ENCODE measurements around the gene RBFOX2.

Gene RBFOX2

GRCh38 chr22:36022162-36022561 lies 6.5 kb downstream of the RBFOX2 start:
- no peak for TF ChIP-seq EP300 (IDR thresholded peaks at IDR 0.05; ENCODE audit: borderline replicate concordance)
- no peak for TF ChIP-seq ZBTB7A (IDR thresholded peaks at IDR 0.05; ENCODE audit: low read depth)
- no peak for TF ChIP-seq CREB1 (IDR thresholded peaks at IDR 0.05; ENCODE audit: low read depth)
- no peak for TF ChIP-seq EGR1 (IDR thresholded peaks at IDR 0.05)
- no peak for TF ChIP-seq REST (IDR thresholded peaks at IDR 0.05; ENCODE audit: low read depth)
- no peak for TF ChIP-seq YY1 (IDR thresholded peaks at IDR 0.05; ENCODE audit: low read depth)
- no peak for TF ChIP-seq TEAD4 (IDR thresholded peaks at IDR 0.05)
- TF ChIP-seq USF1 (IDR thresholded peaks at IDR 0.05), result no peak
- no peak for TF ChIP-seq TAF1 (IDR thresholded peaks at IDR 0.05; ENCODE audit: low read depth)
- no peak for TF ChIP-seq TCF12 (IDR thresholded peaks at IDR 0.05; ENCODE audit: low read depth)
- TF ChIP-seq RAD21 (IDR thresholded peaks at IDR 0.05; ENCODE audit: low read depth), result no peak
- TF ChIP-seq NFIC (IDR thresholded peaks at IDR 0.05), result no peak
- no peak for TF ChIP-seq MAX (IDR thresholded peaks at IDR 0.05)

- no peak for TF ChIP-seq ZBTB7A (IDR thresholded peaks at IDR 0.05; ENCODE audit: low read depth)
- TF ChIP-seq MAX (IDR thresholded peaks at IDR 0.05), result no peak
- TF ChIP-seq EGR1 (IDR thresholded peaks at IDR 0.05), result no peak
- TF ChIP-seq TAF1 (IDR thresholded peaks at IDR 0.05; ENCODE audit: low read depth), result no peak
- no peak for TF ChIP-seq CREB1 (IDR thresholded peaks at IDR 0.05; ENCODE audit: low read depth)
Observed at GRCh38 chr22:36021606-36022153, 6.9 kb downstream of the RBFOX2 start.

GRCh38 chr22:36017651-36018091 lies 11.0 kb downstream of the RBFOX2 start:
- TF ChIP-seq EP300 (IDR thresholded peaks at IDR 0.05; ENCODE audit: borderline replicate concordance) (no peak), YY1 (IDR thresholded peaks at IDR 0.05; ENCODE audit: low read depth) (no peak), NFIC (IDR thresholded peaks at IDR 0.05) (no peak), MAX (IDR thresholded peaks at IDR 0.05) (no peak), TEAD4 (IDR thresholded peaks at IDR 0.05) (no peak), EGR1 (IDR thresholded peaks at IDR 0.05) (no peak), TCF12 (IDR thresholded peaks at IDR 0.05; ENCODE audit: low read depth) (no peak), USF1 (IDR thresholded peaks at IDR 0.05) (no peak), CREB1 (IDR thresholded peaks at IDR 0.05; ENCODE audit: low read depth) (no peak), ZBTB7A (IDR thresholded peaks at IDR 0.05; ENCODE audit: low read depth) (no peak), REST (IDR thresholded peaks at IDR 0.05; ENCODE audit: low read depth) (no peak)

- no peak for TF ChIP-seq EGR1 (IDR thresholded peaks at IDR 0.05)
- no peak for TF ChIP-seq CEBPB (IDR thresholded peaks at IDR 0.05)
- TF ChIP-seq TAF1 (IDR thresholded peaks at IDR 0.05; ENCODE audit: low read depth), result no peak
- no peak for TF ChIP-seq RAD21 (IDR thresholded peaks at IDR 0.05; ENCODE audit: low read depth)
Observed at GRCh38 chr22:36016684-36017083, 11.9 kb downstream of the RBFOX2 start.

GRCh38 chr22:36015811-36016529 lies 12.7 kb downstream of the RBFOX2 start:
- no peak for TF ChIP-seq CREB1 (IDR thresholded peaks at IDR 0.05; ENCODE audit: low read depth)
- TF ChIP-seq TEAD4 (IDR thresholded peaks at IDR 0.05), result no peak
- TF ChIP-seq ZBTB7A (IDR thresholded peaks at IDR 0.05; ENCODE audit: low read depth), result no peak
- no peak for TF ChIP-seq EGR1 (IDR thresholded peaks at IDR 0.05)
- TF ChIP-seq EP300 (IDR thresholded peaks at IDR 0.05; ENCODE audit: borderline replicate concordance), result no peak
- TF ChIP-seq FOXM1 (IDR thresholded peaks at IDR 0.05; ENCODE audit: borderline replicate concordance, low read depth), result no peak
- no peak for TF ChIP-seq CEBPB (IDR thresholded peaks at IDR 0.05)
- TF ChIP-seq TAF1 (IDR thresholded peaks at IDR 0.05; ENCODE audit: low read depth), result no peak
- TF ChIP-seq REST (IDR thresholded peaks at IDR 0.05; ENCODE audit: low read depth), result no peak
- TF ChIP-seq USF1 (IDR thresholded peaks at IDR 0.05), result no peak
- TF ChIP-seq MAX (IDR thresholded peaks at IDR 0.05), result no peak
- no peak for TF ChIP-seq NFIC (IDR thresholded peaks at IDR 0.05)
- no peak for TF ChIP-seq YY1 (IDR thresholded peaks at IDR 0.05; ENCODE audit: low read depth)
- no peak for TF ChIP-seq RAD21 (IDR thresholded peaks at IDR 0.05; ENCODE audit: low read depth)
- no peak for TF ChIP-seq TCF12 (IDR thresholded peaks at IDR 0.05; ENCODE audit: low read depth)

All from Ishikawa (cell line).